GM12878 (cell line): ENCODE results near the gene OR4D6. TPM values are rescaled to one million over a fixed set of nuclear protein-coding genes. Genes with fewer than 3 reads are reported as not detected.

Experiments used
- ATAC-seq: fragments of 200-7000 bp; cut with Tn5 transposase; 3 replicates; pipeline ENCODE4 v1.9.1; 2020; ENCODE audit warnings: mild to moderate bottlenecking, moderate library complexity
- BruUV-seq: library from RNA; stranded (reverse); fragments of 400-500 nt; replicated peaks from 2 replicates; lab custom pipeline; 2021; lab: Mats Ljungman, UMichigan
- CTCF ChIA-PET: fragments of 300-600 bp; sonication (Branson Sonifier 250); formaldehyde crosslinking; extraction: SDS; loops from one replicate; lab custom pipeline; 2021; ENCODE audit warnings: inconsistent platforms; lab: Yijun Ruan, JAX
- POLR2A ChIA-PET: fragments of 350-600 bp; formaldehyde crosslinking; extraction: SDS; loops from one replicate; lab custom pipeline; 2021; ENCODE audit warnings: inconsistent platforms; lab: Charles Lee
- RAD21 ChIA-PET: fragments of 300-600 bp; sonication (Branson Sonifier 250); formaldehyde crosslinking; loops from one replicate; lab custom pipeline; 2023; ENCODE audit warnings: antibody characterized with exemption; ENCODE audit not compliant: unreplicated experiment; lab: Charles Lee
- SMC1A ChIA-PET: fragments of 300-600 bp; sonication (Branson Sonifier 250); formaldehyde crosslinking; loops from one replicate; lab custom pipeline; 2023; ENCODE audit not compliant: unreplicated experiment, uncharacterized antibody; lab: Charles Lee
- DNase-seq: peaks from one replicate; pipeline ENCODE4 v3.0.0-alpha.2; 2011; ENCODE audit warnings: low read depth, low spot score
- FAIRE-seq: peaks from 3 replicates; lab custom pipeline; 2011; peaks lifted over from hg19 to GRCh38; lab: Jason Lieb, UNC
- H2AFZ ChIP-seq: 2 replicates; pipeline ENCODE4 v1.6.0; 2011; ENCODE audit warnings: low read depth, low read length, control low read depth; ENCODE audit not compliant: control insufficient read depth
- H3K27ac ChIP-seq: 2 replicates; pipeline ENCODE4 v1.5.1; 2011; ENCODE audit warnings: control low read depth; ENCODE audit not compliant: control insufficient read depth, insufficient read depth
- H3K27me3 ChIP-seq, 2 experiments: replicated peaks in 1 of 2; 2 replicates each; pipeline versions ENCODE4 v1.6.0 to v1.6.1; 2011; ENCODE audit warnings: low read length in 1 of 2; ENCODE audit not compliant: control insufficient read depth in 2 of 2, insufficient read depth in 2 of 2
- H3K36me3 ChIP-seq, 2 experiments: 2 replicates each; pipeline ENCODE4 v1.5.1; 2011; ENCODE audit warnings: low read length in 1 of 2; ENCODE audit not compliant: control insufficient read depth in 2 of 2, insufficient read depth in 2 of 2
- H3K4me1 ChIP-seq: 2 replicates; pipeline ENCODE4 v1.6.1; 2011; ENCODE audit warnings: mild to moderate bottlenecking, low read length, moderate library complexity, mixed read lengths; ENCODE audit not compliant: control insufficient read depth, insufficient read depth
- H3K4me2 ChIP-seq: 2 replicates; pipeline ENCODE4 v1.6.0; 2011; ENCODE audit warnings: control low read depth; ENCODE audit not compliant: control insufficient read depth, insufficient read depth
- H3K4me3 ChIP-seq: fragments of 200-600 bp; sonication (generic); 2 replicates; pipeline ENCODE4 v1.5.1; 2016
- H3K79me2 ChIP-seq: 2 replicates; pipeline ENCODE4 v1.6.0; 2011; ENCODE audit warnings: low read length; ENCODE audit not compliant: control insufficient read depth, insufficient read depth
- H3K9ac ChIP-seq: 2 replicates; pipeline ENCODE4 v1.8.0; 2011; ENCODE audit warnings: low read length, control low read depth, mixed read lengths; ENCODE audit not compliant: control insufficient read depth, insufficient read depth
- H3K9me3 ChIP-seq: replicated peaks from 3 replicates; pipeline ENCODE4 v1.5.1; 2011; ENCODE audit warnings: mild to moderate bottlenecking, low read length; ENCODE audit not compliant: control insufficient read depth, insufficient read depth
- H4K20me1 ChIP-seq: 2 replicates; pipeline ENCODE4 v1.6.0; 2011; ENCODE audit not compliant: control insufficient read depth, insufficient read depth
- ASH2L ChIP-seq: fragments of 300-600, 200-600 bp; sonication (generic); IDR thresholded peaks from 2 replicates; pipeline ENCODE4 v1.6.1; 2017; ENCODE audit warnings: low read depth, mild to moderate bottlenecking, borderline replicate concordance
- ATF7 ChIP-seq: fragments of 450-650 bp; IDR thresholded peaks from 2 replicates; pipeline ENCODE4 v1.6.1; 2016; ENCODE audit warnings: low read depth, mild to moderate bottlenecking
- CBX3 ChIP-seq: fragments of 200-600 bp; sonication (generic); IDR thresholded peaks from 2 replicates; pipeline ENCODE4 v1.6.1; 2016; ENCODE audit warnings: low read depth, borderline replicate concordance
- CBX5 ChIP-seq: sonication (generic); IDR thresholded peaks from 2 replicates; pipeline ENCODE4 v1.6.1; 2016; ENCODE audit warnings: low read depth, moderate library complexity, mild to moderate bottlenecking, inconsistent platforms
- EGR1 ChIP-seq, 2 experiments: IDR thresholded peaks; 1 replicate in 1 of 2; 2 replicates in 1 of 2; pipeline ENCODE4 v1.6.1; 2011 to 2012; ENCODE audit warnings: low read depth in 2 of 2, low read length in 2 of 2, borderline replicate concordance in 1 of 2, mild to moderate bottlenecking in 1 of 2, moderate library complexity in 1 of 2
- ELK1 ChIP-seq: IDR thresholded peaks from 2 replicates; pipeline ENCODE4 v1.6.1; 2012; ENCODE audit warnings: low read depth, low read length, improper control_type of control experiment
- ESRRA ChIP-seq: IDR thresholded peaks from 2 replicates; pipeline ENCODE4 v1.6.1; 2012; ENCODE audit warnings: mild to moderate bottlenecking, low read length, improper control_type of control experiment
- IKZF2 ChIP-seq, 2 experiments: fragments of 450-650 bp; IDR thresholded peaks; 2 replicates each; pipeline ENCODE4 v1.6.1; 2017; ENCODE audit warnings: mild to moderate bottlenecking in 2 of 2, moderate library complexity in 2 of 2
- JUNB ChIP-seq: IDR thresholded peaks from 2 replicates; pipeline ENCODE4 v1.6.1; 2016; ENCODE audit warnings: antibody characterized with exemption, mild to moderate bottlenecking
- MYC ChIP-seq: IDR thresholded peaks from 2 replicates; pipeline ENCODE4 v1.6.1; 2011; ENCODE audit warnings: mild to moderate bottlenecking, low read length, moderate library complexity, inconsistent platforms; ENCODE audit not compliant: insufficient read depth, insufficient replicate concordance, insufficient read length, severe bottlenecking
- SMAD1 ChIP-seq: fragments of 450-650 bp; IDR thresholded peaks from 2 replicates; pipeline ENCODE4 v1.6.1; 2018; ENCODE audit warnings: mild to moderate bottlenecking, low read depth; ENCODE audit not compliant: partially characterized antibody
- SP1 ChIP-seq: IDR thresholded peaks from one replicate; pipeline ENCODE4 v1.6.1; 2011; ENCODE audit warnings: low read depth, low read length
- TAF1 ChIP-seq: IDR thresholded peaks from 2 replicates; pipeline ENCODE4 v1.6.1; 2011; ENCODE audit warnings: mild to moderate bottlenecking, low read depth, low read length, borderline replicate concordance
- TARDBP ChIP-seq: IDR thresholded peaks from 2 replicates; pipeline ENCODE4 v1.6.1; 2016; ENCODE audit warnings: borderline replicate concordance
- YBX1 ChIP-seq: fragments of 450-650 bp; IDR thresholded peaks from 2 replicates; pipeline ENCODE4 v1.6.1; 2016; ENCODE audit warnings: antibody characterized with exemption
- ZBED1 ChIP-seq: IDR thresholded peaks from 2 replicates; pipeline ENCODE4 v1.6.1; 2016; ENCODE audit warnings: borderline replicate concordance
- WGBS: methylation state at CpG from one replicate; pipeline ENCODE4 v1.1.6; 2016; ENCODE audit warnings: low lambda C conversion rate; ENCODE audit not compliant: insufficient replicate concordance, insufficient coverage; ENCODE audit errors: missing lambda C conversion rate; 5-methylcytosine and 5-hydroxymethylcytosine counted together
- in situ Hi-C: fragments of 300-500 bp; cut with MboI; formaldehyde crosslinking; loops from 9 replicates; pipeline ENCODE4 v1.14.3; 2018; ENCODE audit warnings: mixed read lengths
- intact Hi-C: fragments of 100-400 bp; cut with micrococcal nuclease; formaldehyde crosslinking; loops from one replicate; pipeline ENCODE4 v1.14.2; 2022; ENCODE audit not compliant: unreplicated experiment
- polyA plus RNA-seq, 11 experiments: library from polyadenylated mRNA; depleted of rRNA in 4 of 11; unstranded in 6 of 11; stranded (reverse) in 5 of 11; fragments of >200 nt; fragmentation: Nextera tagmentation in 4 of 11; fragmentation: Illumina TruSeq in 1 of 11; extraction: Ambion mirVana in 4 of 11; extraction: Trizol in 1 of 11; gene quantifications; 1 replicate in 1 of 11; 2 replicates in 10 of 11; pipeline versions ENCODE4 v1.2.1 to v1.2.3, GENCODE V29; 2011 to 2016; ENCODE audit warnings: inconsistent platforms in 2 of 11, missing spikeins in 2 of 11, low read depth in 1 of 11
- total RNA-seq, 4 experiments: library from RNA; depleted of rRNA in 3 of 4; stranded (reverse); fragments of >200 nt in 3 of 4; fragmentation: Illumina TruSeq in 1 of 4; extraction: Trizol in 1 of 4; gene quantifications; 2 replicates each; pipeline versions ENCODE4 v1.2.1 to v1.2.3, GENCODE V29; 2013 to 2021
- TF ChIP-seq, protein P1 (sequence below): fragments of 450-650 bp; formaldehyde crosslinking; IDR thresholded peaks from 2 replicates; pipeline ENCODE4 v1.5.0; 2022; ENCODE audit warnings: mild to moderate bottlenecking, missing genetic modification characterization

Gene OR4D6
- total and polyA plus RNA-seq, 10 of the 15 experiments (the other 5 are each of a cell fraction or from before 2014, with no cell fraction given), result not detected

DNA sequence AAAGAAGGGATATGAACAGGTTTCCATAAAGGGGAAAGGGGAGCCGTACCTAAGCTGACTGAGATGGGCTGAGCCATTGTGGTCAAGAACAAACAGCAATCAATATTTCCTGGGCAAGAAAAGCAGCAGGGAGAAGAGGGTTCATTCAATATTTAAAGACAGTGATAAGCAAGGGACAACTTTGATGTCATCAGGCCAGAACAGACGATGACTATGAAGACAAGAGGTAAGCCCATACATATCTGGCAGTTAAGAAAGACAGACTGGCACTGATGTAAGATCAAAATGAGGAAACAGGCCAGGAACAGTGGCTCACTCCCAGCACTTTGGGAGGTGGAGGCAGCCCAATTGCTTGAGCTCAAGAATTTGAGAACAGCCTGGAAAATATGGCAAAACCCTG lies 32.9 kb upstream of the OR4D6 start:
- no TSS peak for BruUV-seq
- no peaks in the 10 kb centered on the region for H3K9me3 ChIP-seq
- SMC1A ChIA-PET, result interaction anchor here (0.7 to 1.2 kb wide), 3 partner anchors 16 to 253 kb away, joined by 3 to 4 read pairs (median 3); no protein-coding TSS in a partner anchor
- RAD21 ChIA-PET, result no interaction called here
- ATAC-seq, result no peak
- H3K9ac ChIP-seq, result no peak overlapping the region
- FAIRE-seq, result no peak
- no peak overlapping the region for H3K27ac ChIP-seq
- intact Hi-C loops (no loop called here), in situ Hi-C loops (no loop called here)
- H4K20me1 ChIP-seq, result no peaks in the 10 kb centered on the region
- H3K4me1 ChIP-seq, result no peaks in the 10 kb centered on the region
- H3K4me3 ChIP-seq, result no peak overlapping the region
- no peak for DNase-seq
- no peak overlapping the region for H2AFZ ChIP-seq
- H3K4me2 ChIP-seq, result no peak overlapping the region
- POLR2A ChIA-PET, result no interaction called here
- CTCF ChIA-PET, result interaction anchor here (0.7 to 1.4 kb wide), 6 partner anchors 9 to 252 kb away, joined by 3 to 4 read pairs (median 3); partner anchors contain the start of gene DTX4
- no peaks in the 10 kb centered on the region for H3K36me3 ChIP-seq
- TF ChIP-seq ASH2L (no peak), CBX5 (no peak), ZBED1 (no peak), ATF7 (no peak), TAF1 (no peak), YBX1 (no peak), TARDBP (no peak), SP1 (no peak), SMAD1 (no peak), CBX3 (no peak), ESRRA (no peak), JUNB (no peak), MYC (no peak), IKZF2 (IDR thresholded peaks at IDR 0.05) (no peak), ELK1 (no peak), EGR1 (IDR thresholded peaks at IDR 0.05; ENCODE audit: borderline replicate concordance in 1 of 2, low read depth in 2 of 2, low read length in 2 of 2) (no peak)
- TF ChIP-seq, protein P1, sequence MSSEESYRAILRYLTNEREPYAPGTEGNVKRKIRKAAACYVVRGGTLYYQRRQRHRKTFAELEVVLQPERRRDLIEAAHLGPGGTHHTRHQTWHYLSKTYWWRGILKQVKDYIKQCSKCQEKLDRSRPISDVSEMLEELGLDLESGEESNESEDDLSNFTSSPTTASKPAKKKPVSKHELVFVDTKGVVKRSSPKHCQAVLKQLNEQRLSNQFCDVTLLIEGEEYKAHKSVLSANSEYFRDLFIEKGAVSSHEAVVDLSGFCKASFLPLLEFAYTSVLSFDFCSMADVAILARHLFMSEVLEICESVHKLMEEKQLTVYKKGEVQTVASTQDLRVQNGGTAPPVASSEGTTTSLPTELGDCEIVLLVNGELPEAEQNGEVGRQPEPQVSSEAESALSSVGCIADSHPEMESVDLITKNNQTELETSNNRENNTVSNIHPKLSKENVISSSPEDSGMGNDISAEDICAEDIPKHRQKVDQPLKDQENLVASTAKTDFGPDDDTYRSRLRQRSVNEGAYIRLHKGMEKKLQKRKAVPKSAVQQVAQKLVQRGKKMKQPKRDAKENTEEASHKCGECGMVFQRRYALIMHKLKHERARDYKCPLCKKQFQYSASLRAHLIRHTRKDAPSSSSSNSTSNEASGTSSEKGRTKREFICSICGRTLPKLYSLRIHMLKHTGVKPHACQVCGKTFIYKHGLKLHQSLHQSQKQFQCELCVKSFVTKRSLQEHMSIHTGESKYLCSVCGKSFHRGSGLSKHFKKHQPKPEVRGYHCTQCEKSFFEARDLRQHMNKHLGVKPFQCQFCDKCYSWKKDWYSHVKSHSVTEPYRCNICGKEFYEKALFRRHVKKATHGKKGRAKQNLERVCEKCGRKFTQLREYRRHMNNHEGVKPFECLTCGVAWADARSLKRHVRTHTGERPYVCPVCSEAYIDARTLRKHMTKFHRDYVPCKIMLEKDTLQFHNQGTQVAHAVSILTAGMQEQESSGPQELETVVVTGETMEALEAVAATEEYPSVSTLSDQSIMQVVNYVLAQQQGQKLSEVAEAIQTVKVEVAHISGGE (CRISPR knock-in tag), result no peak
- H3K79me2 ChIP-seq, result no peaks in the 10 kb centered on the region
- H3K27me3 ChIP-seq, result no peaks in the 10 kb centered on the region
- 36% methylated on average over 2 of the region's 2 CpGs for WGBS
